ENCODE results near the gene REXO1.

The REXO1 gene

DNA sequence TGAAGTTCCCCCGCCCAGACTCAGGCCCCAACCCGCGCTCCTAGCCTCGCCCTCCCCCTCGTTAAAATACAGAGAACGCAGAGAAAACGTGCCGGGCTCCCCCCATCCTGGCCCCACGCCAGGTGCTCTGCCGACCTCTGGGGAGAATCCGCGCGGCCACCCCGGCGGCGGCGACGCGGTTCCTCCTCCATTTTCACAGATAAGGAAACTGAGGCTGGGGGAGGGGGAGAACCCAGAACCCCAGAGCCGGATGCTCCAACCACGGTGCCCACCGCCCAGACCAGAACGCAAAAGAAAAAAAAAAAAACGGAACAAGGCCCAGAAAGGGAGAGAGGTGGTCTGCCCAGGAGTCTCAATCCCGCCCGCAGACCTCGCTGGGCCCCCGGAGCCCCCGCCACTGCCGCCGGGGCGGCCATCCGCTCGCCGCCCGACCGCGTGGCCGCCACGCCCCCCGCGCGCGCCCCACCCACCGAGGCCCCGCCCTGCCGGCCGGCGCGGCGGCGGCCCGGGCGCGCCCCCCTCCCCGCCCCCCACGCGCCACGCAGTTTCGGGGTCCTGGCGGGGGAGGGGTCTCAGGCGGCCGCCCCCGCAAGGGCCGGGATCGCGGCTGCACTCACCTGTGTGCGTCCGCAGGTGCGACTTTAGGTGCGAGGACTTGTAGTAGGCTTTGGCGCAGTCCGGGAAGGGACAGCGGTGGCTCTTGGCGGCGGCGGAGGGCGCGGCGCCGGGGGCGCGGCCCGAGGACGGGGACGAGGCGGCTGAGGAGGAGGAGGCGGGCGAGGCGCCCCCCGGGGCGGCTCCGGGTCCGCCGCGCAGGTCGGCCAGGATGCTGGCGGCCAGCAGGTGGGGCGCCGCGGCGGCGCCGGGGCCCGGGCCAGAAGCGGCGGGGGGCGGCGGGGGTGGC, 14.4 kb upstream of the REXO1 start:
- peak overlapping the region; percentile 86 for H3K4me3 ChIP-seq (replicated peaks; ENCODE audit: low read depth, low read length)
- TF ChIP-seq, protein P1, sequence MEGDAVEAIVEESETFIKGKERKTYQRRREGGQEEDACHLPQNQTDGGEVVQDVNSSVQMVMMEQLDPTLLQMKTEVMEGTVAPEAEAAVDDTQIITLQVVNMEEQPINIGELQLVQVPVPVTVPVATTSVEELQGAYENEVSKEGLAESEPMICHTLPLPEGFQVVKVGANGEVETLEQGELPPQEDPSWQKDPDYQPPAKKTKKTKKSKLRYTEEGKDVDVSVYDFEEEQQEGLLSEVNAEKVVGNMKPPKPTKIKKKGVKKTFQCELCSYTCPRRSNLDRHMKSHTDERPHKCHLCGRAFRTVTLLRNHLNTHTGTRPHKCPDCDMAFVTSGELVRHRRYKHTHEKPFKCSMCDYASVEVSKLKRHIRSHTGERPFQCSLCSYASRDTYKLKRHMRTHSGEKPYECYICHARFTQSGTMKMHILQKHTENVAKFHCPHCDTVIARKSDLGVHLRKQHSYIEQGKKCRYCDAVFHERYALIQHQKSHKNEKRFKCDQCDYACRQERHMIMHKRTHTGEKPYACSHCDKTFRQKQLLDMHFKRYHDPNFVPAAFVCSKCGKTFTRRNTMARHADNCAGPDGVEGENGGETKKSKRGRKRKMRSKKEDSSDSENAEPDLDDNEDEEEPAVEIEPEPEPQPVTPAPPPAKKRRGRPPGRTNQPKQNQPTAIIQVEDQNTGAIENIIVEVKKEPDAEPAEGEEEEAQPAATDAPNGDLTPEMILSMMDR (IDR thresholded peaks at IDR 0.05; ENCODE audit: low read depth, low read length, missing control alignments): no peak
- DNase-seq (ENCODE audit: extremely low read depth, low read depth): no peak

- H3K4me3 ChIP-seq (replicated peaks; ENCODE audit: low read depth, low read length): peak overlapping the region; percentile 86
- no peak for DNase-seq (ENCODE audit: extremely low read depth, low read depth)
- TF ChIP-seq, protein P1 (IDR thresholded peaks at IDR 0.05; ENCODE audit: low read depth, low read length, missing control alignments): no peak
These were observed 13.8 kb upstream of the REXO1 start for GRCh38 chr19:1862068-1862423.

- DNase-seq (ENCODE audit: extremely low read depth, low read depth): no peak
- H3K4me3 ChIP-seq (replicated peaks; ENCODE audit: low read depth, low read length): peak overlapping the region; percentile 86
- TF ChIP-seq, protein P1 (IDR thresholded peaks at IDR 0.05; ENCODE audit: low read depth, low read length, missing control alignments): no peak
These were observed 13.3 kb upstream of the REXO1 start for GRCh38 chr19:1861599-1862031.

DNA sequence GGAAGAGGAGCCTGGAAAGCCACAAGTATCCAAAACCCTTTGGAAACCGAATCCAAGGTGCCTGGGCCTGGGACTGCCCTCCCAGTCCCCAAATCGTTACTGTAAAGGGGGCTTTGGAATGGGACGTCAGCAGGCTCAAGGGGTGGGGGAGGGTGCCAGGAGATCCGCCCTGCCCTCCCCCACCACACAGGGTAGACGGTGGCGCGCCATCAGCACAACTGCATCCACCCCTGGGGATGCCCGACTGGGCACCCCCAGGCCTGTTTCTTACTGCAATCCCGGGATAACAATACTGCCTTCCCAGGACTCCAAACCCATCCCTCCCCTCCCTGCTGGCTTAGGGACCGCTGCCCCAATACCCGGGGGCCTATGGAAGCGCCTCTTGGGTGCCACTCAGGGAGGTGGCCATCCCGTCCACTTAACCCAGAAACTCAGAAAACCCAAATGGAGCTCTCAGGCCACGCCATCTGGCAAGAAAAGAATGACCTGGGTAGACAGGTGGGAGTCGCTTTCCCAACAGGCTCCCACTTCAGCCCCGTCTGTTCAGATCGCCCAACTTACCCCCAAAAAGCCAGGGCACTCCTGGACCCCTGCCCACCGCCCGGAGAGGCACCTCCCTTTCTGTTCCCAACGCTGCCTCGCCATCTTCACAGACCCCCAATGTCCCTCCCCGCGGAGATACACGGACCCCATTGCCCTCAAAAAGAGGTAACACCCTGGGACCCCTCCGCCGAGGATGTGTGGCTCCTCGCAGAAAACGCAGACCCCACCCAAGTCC, 12.7 kb upstream of the REXO1 start:
- TF ChIP-seq, protein P1 (IDR thresholded peaks at IDR 0.05; ENCODE audit: low read depth, low read length, missing control alignments): no peak
- no peak for DNase-seq (ENCODE audit: extremely low read depth, low read depth)
- peak overlapping the region; percentile 86 for H3K4me3 ChIP-seq (replicated peaks; ENCODE audit: low read depth, low read length)

GRCh38 chr19:1860042-1860775, 11.9 kb upstream of the REXO1 start:
- peak overlapping the region; percentile 86 for H3K4me3 ChIP-seq (replicated peaks; ENCODE audit: low read depth, low read length)

GRCh38 chr19:1859331-1859781, 11.1 kb upstream of the REXO1 start:
- peak overlapping the region; percentile 86 for H3K4me3 ChIP-seq (replicated peaks; ENCODE audit: low read depth, low read length)
- TF ChIP-seq, protein P1 (IDR thresholded peaks at IDR 0.05; ENCODE audit: low read depth, low read length, missing control alignments): no peak
- DNase-seq (ENCODE audit: extremely low read depth, low read depth): no peak

More at GRCh38 chr19:1860042-1860775, 11.9 kb upstream of the REXO1 start:
- TF ChIP-seq, protein P1 (IDR thresholded peaks at IDR 0.05; ENCODE audit: low read depth, low read length, missing control alignments): no peak
- peak; percentile 52 for DNase-seq (ENCODE audit: extremely low read depth, low read depth)

Data from HFF-Myc (cell line).